GM04504 (cell line): ENCODE results near the gene MLYCD.

ENCODE experiments used
- DNase-seq: peaks from one replicate; pipeline ENCODE4 v3.0.0-alpha.2; 2012; ENCODE audit warnings: low read depth

Gene MLYCD

GRCh38 chr16:83899272-83899897 lies 470 bp downstream of the MLYCD start:
- DNase-seq: no peak

DNA sequence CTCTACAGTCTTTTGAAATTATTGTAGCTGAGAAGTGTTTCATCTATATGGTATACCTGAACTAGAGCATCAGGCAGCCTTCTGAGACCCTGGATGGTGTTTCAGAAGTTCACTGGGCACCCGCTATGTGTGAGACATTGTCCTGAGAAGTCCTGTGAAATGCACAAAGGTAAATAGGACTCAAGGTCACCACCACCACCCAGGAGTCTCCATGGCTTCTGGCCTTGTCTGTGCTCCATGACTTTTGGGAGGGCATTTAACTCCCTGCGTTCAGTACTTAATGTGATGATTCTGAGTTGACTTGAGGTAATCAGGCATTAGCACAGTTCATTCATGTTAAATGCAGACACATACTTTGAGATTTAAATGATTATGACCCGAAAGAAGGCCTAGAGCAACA lies 1.1 kb downstream of the MLYCD start:
- no peak for DNase-seq

DNA sequence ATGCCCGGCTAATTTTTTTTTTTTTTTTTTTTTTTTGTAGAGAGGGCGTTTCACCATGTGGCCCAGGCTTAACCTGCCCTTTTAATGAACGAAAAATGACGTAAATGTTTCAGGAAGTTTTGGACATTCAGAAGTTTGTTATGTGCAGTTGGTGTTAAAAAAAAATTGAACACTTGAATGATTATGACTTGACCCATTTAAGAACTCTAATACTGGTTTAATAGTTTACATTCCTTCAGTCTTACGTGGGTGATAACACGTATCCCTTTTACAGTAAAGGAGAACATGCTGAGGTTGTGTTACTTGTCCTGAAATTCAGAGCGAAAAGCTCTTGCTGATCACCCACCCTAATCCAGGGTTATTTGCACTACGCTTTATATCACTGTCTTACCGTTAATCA lies 1.7 kb downstream of the MLYCD start:
- no peak for DNase-seq

- no peak for DNase-seq
Observed at GRCh38 chr16:83901101-83901500, 2.2 kb downstream of the MLYCD start.

GRCh38 chr16:83903751-83904150 lies 4.8 kb downstream of the MLYCD start:
- no peak for DNase-seq

DNA sequence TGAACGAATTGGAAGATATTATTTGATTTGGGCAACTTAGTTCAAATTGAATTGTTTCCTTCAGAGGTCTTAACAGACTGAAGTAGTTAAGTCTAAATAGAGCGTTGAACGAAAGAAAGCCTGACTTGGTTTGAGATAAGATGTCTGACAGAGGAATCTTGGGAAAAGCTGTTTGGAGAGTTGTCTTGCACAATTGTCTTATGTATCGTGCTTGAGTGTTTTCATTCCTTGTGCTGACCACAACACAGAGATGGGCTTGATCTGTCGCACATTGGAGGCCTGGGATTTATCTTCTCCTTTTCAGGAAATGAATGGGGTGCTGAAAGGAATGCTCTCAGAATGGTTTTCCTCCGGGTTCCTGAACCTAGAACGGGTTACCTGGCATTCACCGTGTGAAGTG lies 7.8 kb downstream of the MLYCD start:
- DNase-seq: no peak

- DNase-seq: no peak
Observed at GRCh38 chr16:83907111-83907510, 8.2 kb downstream of the MLYCD start.

DNA sequence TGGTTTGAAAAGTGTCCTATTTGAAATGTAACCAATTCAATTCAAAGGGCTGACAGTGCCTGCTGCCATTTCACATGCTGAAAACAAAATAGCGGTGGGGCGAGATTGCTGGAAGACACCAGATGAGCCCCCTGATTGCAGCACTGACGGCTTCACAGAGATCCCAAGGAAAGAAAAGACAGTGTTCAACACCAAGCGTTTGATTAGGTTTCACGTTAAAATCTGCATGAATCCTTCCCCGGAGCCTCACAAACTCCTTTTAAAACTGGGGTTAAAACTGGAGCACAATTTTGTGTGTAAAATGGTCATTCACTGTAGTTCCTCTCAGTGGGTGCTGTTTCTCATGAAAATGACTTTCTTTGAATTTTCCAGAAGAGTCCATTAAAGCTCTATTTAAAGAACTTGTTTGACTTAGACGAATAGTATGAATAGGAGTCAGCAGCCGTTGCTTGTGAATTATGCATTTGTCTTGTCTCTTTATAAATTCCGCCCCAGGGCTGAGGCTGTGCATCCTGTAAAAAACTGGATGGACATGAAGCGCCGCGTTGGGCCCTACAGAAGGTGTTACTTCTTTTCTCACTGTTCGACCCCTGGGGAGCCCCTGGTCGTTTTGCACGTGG lies 8.8 kb downstream of the MLYCD start:
- DNase-seq: no peak

DNA sequence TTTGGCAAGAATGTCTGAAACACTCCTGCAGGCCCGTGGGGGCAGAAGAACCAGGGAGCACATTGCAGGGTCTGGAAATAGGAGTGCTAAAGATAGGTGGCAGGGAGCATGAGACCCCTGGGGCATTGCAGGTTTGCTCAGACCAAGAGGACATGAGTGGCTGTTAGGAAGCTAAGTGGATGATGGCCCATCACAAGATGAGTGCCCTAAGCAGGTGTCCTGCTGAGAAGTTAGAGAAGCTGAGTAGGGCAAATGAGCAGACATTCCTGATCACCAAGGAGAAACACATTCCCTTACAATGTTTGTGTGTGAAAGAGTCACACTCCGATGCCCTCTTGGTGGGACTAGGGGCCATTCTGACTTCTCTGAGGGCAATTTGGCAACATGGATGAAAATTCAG lies 9.9 kb downstream of the MLYCD start:
- no peak for DNase-seq

- DNase-seq: no peak
Observed at GRCh38 chr16:83911290-83911689, 12.4 kb downstream of the MLYCD start.

GRCh38 chr16:83912519-83913244 lies 13.8 kb downstream of the MLYCD start:
- DNase-seq: no peak

GRCh38 chr16:83913245-83913633 lies 14.3 kb downstream of the MLYCD start:
- no peak for DNase-seq

GRCh38 chr16:83914091-83914710 lies 15.3 kb downstream of the MLYCD start:
- DNase-seq: no peak

- DNase-seq: no peak
Observed at GRCh38 chr16:83915081-83915480, 16.2 kb downstream of the MLYCD start.

- no peak for DNase-seq
Observed at GRCh38 chr16:83915491-83915890, 16.6 kb downstream of the MLYCD start.

- no peak for DNase-seq
Observed at GRCh38 chr16:83917152-83918120, 18.5 kb downstream of the MLYCD start.

DNA sequence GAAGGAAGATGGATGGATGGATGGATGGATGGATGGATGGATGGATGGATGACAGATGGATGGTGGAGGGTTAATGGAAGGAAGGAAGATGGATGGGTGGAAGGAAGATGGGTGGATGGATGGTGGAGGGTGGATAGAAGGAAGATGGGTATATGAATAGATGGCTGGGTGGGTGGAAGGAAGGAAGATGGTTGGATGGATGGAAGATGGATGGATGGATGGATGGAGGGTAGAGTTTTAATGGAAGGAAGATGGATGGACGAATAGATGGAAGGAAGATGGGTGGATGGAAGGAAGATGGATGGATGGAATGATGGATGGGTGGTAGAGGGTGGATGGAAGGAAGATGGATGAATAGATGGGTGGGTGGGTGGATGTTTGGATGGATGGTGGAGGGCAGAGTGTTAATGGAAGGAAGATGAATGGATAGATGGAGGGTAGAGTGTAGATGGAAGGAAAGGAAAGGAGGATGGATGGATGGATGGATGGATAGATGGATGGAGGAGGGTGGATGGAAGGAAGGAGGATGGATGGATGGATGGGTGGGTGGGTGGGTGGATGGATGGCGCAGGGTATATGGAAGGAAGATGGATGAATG lies 22.1 kb downstream of the MLYCD start:
- no peak for DNase-seq

GRCh38 chr16:83923581-83924365 lies 24.9 kb downstream of the MLYCD start:
- DNase-seq: no peak

DNA sequence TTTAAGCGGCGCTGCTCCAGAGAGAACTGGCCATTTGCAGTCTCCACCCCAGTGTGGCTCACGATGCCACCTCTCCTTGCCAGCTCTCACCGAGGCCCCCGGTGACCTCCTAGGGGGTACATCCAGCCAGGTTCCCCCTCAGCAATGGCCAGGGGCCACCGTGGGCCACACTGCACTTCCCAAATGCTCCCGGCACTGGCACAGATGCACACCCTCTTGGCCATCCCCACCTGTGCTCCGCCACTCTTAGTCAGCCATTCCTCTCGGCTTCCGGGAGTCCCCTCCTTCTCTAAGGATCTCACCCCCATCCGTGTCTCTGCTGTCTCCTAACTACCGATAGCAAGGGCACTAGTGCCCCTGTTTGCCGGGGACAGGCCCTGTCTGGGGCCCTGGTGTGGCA lies 25.8 kb downstream of the MLYCD start:
- DNase-seq: no peak

GRCh38 chr16:83925095-83925905 lies 26.4 kb downstream of the MLYCD start:
- DNase-seq: no peak
